ENCODE results near the gene CCK.
A peak's percentile ranks its signal among the peaks of the same experiment; 100 is the strongest.

CCK gene

GRCh38 chr3:42277676-42278075, 11.7 kb upstream of the CCK start:
- DNase-seq (ENCODE audit: low read depth): no peak
- no peak overlapping the region for H3K4me3 ChIP-seq (ENCODE audit: low read depth, low read length)
- TF ChIP-seq, protein P1, sequence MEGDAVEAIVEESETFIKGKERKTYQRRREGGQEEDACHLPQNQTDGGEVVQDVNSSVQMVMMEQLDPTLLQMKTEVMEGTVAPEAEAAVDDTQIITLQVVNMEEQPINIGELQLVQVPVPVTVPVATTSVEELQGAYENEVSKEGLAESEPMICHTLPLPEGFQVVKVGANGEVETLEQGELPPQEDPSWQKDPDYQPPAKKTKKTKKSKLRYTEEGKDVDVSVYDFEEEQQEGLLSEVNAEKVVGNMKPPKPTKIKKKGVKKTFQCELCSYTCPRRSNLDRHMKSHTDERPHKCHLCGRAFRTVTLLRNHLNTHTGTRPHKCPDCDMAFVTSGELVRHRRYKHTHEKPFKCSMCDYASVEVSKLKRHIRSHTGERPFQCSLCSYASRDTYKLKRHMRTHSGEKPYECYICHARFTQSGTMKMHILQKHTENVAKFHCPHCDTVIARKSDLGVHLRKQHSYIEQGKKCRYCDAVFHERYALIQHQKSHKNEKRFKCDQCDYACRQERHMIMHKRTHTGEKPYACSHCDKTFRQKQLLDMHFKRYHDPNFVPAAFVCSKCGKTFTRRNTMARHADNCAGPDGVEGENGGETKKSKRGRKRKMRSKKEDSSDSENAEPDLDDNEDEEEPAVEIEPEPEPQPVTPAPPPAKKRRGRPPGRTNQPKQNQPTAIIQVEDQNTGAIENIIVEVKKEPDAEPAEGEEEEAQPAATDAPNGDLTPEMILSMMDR (IDR thresholded peaks at IDR 0.05; ENCODE audit: insufficient read depth, low read depth, low read length, missing control alignments): no peak

DNA sequence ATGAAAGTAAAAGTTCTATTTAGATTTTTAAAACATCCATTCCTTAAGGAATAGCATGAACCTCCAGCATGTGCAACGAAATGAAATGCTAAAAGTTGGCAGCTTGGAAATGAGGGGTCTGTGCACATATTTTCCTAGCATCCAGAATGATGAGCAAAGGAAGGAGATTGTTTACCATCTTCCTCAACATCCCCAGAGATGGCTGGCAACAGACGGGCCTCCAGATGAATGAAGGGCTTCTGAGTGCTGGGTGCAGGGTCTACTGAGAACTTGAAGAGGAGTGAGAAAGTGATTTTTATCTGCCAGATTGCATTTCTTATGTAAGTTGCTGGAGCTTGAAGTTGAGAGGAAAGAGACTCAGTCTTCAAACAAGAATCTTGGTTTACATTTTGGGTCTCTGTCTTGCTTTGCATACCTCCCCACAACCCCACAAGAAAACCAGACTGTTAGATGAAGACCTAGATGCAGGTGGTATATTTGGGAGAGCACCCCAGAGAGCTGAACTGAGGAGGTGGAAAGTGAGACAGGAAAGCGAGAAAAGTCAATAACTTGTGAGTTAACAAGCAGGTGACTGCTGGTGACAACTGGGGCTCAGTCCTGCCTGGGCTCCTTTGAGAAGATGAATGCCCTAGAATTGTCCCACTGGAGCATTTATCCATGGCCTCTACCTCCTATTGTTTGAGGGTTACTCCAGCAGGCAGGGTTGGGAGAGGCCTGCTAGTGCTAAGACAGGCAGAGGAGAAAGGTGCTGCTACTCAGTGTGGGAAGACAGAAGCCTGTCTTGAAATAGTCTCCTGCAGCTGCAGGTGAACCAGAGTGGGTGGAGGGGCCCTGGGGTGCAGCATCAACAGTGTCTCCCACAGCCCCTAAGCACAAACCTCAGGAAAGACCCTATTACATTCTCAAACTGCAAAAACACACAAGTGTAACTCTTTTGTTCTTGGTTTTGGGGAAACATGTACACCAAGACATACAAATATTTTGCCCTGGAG, 10.5 kb upstream of the CCK start:
- no peak overlapping the region for H3K4me3 ChIP-seq (ENCODE audit: low read depth, low read length)
- TF ChIP-seq, protein P1 (IDR thresholded peaks at IDR 0.05; ENCODE audit: insufficient read depth, low read depth, low read length, missing control alignments): no peak
- DNase-seq (ENCODE audit: low read depth): peak; percentile 78

DNA sequence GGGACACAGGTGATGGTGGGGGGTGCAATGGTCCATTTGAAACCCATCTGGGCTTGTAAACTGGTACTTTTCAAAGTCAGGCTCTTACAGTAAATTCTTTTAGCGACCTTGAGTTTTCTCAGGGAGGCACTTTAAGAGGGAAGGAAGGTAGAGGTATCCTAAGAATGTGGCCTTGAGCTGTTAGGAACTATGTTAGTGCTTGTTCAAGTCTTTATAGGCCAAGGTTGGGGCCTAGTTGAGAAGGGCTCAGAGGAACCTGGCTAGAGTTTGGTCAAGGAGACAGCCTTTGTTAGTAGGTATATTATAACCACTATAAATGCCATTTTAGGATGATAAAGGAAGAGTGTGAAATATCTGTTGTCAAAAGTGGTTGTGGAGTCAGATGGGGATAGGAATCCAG, 9.2 kb upstream of the CCK start:
- DNase-seq (ENCODE audit: low read depth): no peak
- TF ChIP-seq, protein P1 (IDR thresholded peaks at IDR 0.05; ENCODE audit: insufficient read depth, low read depth, low read length, missing control alignments): no peak
- no peak overlapping the region for H3K4me3 ChIP-seq (ENCODE audit: low read depth, low read length)

- DNase-seq (ENCODE audit: low read depth): no peak
- TF ChIP-seq, protein P1 (IDR thresholded peaks at IDR 0.05; ENCODE audit: insufficient read depth, low read depth, low read length, missing control alignments): no peak
- no peak overlapping the region for H3K4me3 ChIP-seq (ENCODE audit: low read depth, low read length)
These were observed 8.3 kb upstream of the CCK start for GRCh38 chr3:42274266-42274665.

- DNase-seq (ENCODE audit: low read depth): peak; percentile 33
- TF ChIP-seq, protein P1 (IDR thresholded peaks at IDR 0.05; ENCODE audit: insufficient read depth, low read depth, low read length, missing control alignments): no peak
- no peak overlapping the region for H3K4me3 ChIP-seq (ENCODE audit: low read depth, low read length)
These were observed 7.4 kb upstream of the CCK start for GRCh38 chr3:42273361-42273760.

- H3K4me3 ChIP-seq (ENCODE audit: low read depth, low read length): no peak overlapping the region
- DNase-seq (ENCODE audit: low read depth): no peak
These were observed 5.8 kb upstream of the CCK start for GRCh38 chr3:42271786-42272185.

More at GRCh38 chr3:42271786-42272185, 5.8 kb upstream of the CCK start:
- TF ChIP-seq, protein P1 (IDR thresholded peaks at IDR 0.05; ENCODE audit: insufficient read depth, low read depth, low read length, missing control alignments): no peak

Measured in GM12865 (cell line).